ENCODE results near the gene SNAI1.

The SNAI1 gene

GRCh38 chr20:50038169-50038568 is 55.4 kb downstream of the SNAI1 start:
- DNase-seq = no peak

All from hematopoietic multipotent progenitor cell treated with erythropoietin and hydrocortisone succinate and interleukin-3 and kit ligand, for 8 days (in vitro differentiated cells).